Epidermal melanocyte (primary cell): ENCODE results near the gene CENPU.

Source experiments
- DNase-seq: peaks from one replicate; pipeline ENCODE4 v3.0.0; 2011; ENCODE audit warnings: low spot score; ENCODE audit not compliant: insufficient read length

Gene CENPU

DNA sequence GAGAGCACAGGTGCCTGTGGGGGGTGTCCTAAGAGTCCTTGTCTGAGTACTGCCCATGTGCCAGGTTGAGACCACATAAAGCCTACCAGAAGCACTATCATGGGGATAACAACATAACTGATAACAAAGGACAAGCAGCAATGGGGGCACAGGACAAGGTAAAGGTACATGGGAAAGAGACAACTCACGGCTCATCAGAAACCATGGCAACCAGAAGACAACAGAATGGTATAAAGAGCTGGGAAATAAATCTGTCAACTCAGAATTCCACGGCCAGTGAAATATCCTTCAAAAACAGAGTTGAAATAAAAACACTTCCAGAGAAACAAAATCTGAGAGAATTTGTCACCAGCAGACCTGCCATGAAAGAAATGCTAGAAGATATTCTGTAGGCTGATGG is 20.0 kb downstream of the CENPU start:
- no peak for DNase-seq

DNA sequence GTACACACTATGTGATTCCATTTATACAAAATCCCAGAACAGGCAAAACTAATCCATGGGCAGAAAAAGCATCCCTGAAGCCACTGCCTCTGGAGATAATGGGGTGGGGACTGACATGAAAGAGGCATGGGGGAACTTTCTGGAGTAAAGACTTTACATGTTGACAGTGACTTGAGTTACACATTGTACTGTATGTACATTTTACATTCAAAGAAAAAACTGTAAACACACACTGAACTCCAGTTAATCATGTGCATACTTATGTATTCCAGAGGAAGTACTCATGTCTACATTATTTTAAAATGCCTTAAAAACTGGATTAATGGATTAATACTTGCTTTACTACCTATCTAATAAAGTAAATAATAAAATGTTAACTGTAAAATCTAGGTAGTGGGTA is 21.6 kb downstream of the CENPU start:
- DNase-seq = no peak

- DNase-seq = no peak
These were observed 27.4 kb downstream of the CENPU start for GRCh38 chr4:184706453-184706852.

- no peak for DNase-seq
These were observed 28.2 kb downstream of the CENPU start for GRCh38 chr4:184705692-184706091.

- DNase-seq = no peak
These were observed 31.8 kb downstream of the CENPU start for GRCh38 chr4:184702114-184702513.

DNA sequence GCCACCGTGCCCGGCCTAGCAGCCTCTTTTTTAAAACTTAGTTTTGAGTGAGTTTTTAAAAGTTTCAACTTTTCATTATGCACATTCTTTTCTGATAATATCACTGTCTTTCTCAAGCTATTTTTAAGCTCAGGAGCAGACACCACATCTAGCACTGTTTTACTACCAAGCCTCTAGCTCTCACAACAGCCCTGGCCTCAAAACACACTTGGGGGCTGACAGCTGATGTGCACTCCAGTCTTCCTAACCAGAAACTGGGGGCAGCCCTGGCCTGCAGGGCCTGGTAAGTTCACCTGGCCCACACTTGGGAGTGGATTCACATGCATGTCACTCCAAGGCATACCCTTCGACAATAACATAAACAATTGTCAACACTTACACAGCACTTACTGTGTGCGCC is 34.0 kb downstream of the CENPU start:
- DNase-seq = no peak

DNA sequence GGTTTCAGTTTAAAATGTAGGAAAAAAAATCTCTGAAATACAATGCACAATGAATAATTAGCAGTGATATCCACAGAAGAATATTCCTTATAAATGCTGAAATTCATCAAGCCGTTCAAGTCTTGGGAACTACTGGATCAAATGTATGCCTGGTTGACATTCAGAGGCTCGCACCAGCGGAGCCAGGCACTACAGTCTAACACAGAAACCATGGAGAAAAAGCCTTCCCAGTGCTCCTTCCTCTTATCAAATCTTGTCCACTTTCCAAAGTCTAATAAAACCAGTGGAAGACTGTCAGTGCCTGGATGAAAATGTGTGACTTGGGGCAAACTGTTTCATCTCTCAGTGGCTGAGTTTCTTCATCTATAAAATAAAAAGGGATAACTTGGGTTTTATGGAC is 35.9 kb downstream of the CENPU start:
- no peak for DNase-seq

GRCh38 chr4:184695178-184695896 is 38.6 kb downstream of the CENPU start:
- DNase-seq = no peak

- no peak for DNase-seq
These were observed 39.4 kb downstream of the CENPU start for GRCh38 chr4:184694412-184694956.

- no peak for DNase-seq
These were observed 40.8 kb downstream of the CENPU start for GRCh38 chr4:184693056-184693455.

DNA sequence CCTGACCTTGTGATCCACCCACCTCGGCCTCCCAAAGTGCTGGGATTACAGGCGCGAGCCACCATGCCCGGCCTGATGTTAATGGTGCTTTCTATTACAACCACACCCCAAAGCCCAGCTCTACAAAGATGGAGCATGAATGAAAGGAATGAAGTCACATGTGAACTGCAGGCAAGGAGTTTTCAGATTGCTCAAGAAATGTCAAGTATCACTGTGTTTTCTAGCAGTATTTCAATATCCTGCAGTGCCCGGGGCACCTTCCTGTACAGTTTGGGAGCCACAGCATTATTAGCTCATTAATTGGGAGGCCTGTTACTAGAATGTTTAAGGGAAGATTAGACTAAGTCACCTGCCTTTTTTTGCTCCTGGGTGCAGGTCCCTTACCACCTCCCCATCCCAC is 44.2 kb downstream of the CENPU start:
- no peak for DNase-seq

DNA sequence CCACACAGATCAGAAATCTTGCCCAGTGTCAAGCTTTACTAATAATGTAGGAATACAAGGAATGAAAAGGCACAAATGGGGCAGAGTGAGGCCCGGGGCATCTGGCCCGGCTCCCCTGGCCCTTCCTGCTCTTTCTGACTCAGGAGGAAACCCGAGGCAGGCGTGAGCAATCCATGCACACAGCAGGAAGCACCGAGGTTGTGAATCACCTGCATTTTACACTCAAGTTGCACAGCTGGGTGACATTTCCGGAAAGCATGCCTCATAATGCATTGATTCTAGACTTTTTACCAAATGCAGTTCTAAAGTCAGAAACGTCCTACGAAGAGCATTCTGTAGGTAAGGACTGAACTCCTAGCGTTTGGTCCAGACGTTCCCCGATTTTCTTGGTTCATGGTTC is 45.4 kb downstream of the CENPU start:
- no peak for DNase-seq

DNA sequence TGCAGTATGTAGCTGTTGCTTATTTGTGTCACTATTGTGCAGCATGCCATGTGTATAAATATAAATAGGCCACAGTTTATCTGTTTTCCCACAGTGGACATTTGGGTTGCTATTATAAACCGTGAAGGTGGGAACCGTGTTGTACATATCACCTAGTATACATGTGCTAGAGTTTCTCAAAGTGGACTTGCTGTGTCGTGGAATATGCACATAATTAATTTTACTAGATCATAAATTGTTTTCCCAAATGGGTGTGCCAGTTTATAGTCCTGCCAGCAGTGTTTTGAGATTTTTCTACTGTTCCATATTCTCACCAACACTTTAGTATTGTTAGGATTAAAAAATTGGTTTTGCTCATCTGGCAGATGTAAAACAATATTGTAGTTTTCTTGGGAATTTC is 45.9 kb downstream of the CENPU start:
- no peak for DNase-seq

GRCh38 chr4:184684491-184685189 is 49.3 kb downstream of the CENPU start:
- no peak for DNase-seq

DNA sequence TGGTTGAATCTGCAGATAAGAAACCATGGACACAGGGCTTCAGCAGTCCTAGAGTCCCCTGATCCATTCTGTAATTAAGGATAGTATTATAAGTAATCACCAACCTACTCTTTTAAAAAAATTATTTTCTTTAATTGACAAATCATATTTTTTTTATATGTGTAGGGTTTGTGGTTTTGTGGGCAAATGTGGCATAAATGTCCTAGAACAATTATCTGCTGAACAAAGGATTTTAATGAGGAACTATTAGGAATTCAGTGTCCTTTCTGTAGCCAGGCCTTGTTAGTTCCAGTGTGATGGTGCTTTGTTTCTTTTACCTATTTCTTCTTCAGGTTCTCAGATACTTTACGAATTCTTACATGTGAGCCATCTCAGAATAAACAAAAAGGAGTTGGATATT is 52.0 kb downstream of the CENPU start:
- no peak for DNase-seq

- no peak for DNase-seq
These were observed 53.2 kb downstream of the CENPU start for GRCh38 chr4:184680698-184681097.

DNA sequence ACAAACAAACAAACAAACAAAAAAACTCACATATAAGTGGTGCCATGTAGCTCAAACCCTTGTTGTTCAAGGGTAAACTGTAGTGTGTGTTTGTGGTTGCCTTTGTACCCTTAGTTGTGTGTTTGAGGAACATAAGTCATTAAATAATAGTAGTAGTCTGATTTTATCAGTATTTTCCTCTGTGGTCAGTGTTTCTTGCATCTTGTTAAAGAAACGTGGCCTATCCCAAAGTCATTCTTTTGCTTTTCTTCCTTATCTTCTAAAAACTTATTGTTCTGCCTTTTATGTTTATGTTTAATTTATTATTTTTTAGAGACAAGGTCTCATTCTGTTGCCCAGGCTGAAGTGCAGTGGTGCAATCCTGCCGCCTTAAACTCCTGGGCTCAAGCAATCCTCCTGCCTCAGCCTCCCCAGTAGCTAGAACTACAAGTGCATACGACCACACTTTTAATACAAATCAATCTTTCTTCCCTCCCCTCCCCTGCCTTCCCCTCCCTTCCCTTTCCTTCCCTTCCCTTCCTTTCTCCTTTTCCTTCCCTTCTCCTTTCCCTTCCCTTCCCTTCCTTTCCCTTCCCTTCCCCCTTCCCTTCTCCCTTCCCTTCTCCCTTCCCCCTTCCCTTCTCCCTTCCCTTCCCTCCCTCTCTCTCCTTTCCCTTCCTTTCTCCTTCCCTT is 57.9 kb downstream of the CENPU start:
- DNase-seq = no peak

DNA sequence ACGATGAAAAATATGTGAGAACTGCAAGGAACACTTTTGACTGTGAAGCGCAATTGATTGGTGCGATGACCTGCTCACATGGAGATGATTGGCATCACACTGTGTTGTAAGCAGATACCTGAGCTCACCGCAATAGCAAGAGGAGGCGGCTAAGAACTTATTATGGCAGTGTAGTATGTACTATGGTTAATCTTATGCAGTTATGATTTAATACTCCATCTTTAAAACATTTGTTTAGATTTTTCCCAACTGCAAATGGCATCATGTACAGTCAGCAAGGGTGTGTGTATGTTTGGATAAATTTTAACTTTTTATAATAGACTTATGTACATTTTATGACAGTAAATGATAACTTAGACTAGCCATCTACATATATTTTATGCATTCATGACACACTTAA is 58.9 kb downstream of the CENPU start:
- no peak for DNase-seq

DNA sequence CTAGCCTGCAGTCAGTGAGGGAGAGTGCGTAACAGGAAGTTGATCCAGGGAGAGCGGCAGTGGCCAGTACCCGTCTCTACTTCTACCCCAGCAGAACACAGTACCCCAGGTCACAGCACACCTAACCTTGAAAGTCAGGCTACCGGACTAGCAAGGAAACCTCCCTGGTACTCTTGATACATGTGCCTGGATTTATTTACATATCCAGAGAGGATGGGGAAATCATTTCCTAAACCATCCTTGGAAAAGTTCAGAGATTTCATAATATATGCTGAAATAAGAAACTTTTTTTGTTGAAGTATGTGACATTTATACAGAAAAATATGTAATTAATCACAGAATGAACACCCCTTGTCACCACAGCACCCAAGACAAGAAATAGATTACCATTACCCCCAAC is 59.9 kb downstream of the CENPU start:
- no peak for DNase-seq

- DNase-seq = no peak
These were observed 61.2 kb downstream of the CENPU start for GRCh38 chr4:184672741-184673140.

DNA sequence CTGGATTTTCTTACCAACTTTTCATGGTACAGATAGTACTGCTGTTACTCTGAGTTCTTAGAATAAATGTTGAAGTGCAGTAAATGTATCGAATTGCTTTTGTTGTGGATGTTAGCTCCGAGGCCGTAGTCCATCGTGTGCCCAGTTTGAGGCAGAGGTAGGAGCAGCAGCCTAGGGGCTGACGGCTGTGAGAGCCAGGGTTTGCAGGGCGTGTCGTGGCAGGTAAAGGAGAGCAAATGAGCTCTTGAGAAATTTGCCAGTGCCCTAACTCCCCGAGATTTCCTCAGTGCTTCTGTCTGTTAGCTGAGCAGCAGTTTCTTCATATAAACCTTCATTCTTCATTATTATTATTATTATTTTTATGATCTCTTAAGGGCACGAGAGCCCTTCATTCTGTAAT is 62.8 kb downstream of the CENPU start:
- no peak for DNase-seq

- no peak for DNase-seq
These were observed 64.6 kb downstream of the CENPU start for GRCh38 chr4:184669251-184669650.
